ENCODE measurements around the gene SLC25A21.

The SLC25A21 gene

DNA sequence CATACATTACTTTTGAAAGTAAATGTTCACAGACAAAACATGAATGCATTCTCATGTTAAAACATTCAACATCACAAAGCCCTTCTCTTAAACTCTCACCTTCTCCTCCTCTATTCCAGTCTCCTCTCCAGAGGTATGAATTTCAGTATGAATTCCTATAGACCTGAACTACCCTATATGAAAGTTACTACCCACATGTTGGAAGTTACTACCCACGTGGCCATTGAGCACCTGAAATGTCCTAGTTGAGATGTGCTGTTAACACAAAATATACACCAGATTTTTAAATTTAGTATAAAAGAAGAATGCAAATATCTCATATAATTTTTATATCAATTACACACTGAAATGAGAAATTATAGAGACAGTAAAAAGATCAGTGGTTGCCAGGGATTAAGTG lies 450.5 kb downstream of the SLC25A21 start:
- TF ChIP-seq, protein P1, sequence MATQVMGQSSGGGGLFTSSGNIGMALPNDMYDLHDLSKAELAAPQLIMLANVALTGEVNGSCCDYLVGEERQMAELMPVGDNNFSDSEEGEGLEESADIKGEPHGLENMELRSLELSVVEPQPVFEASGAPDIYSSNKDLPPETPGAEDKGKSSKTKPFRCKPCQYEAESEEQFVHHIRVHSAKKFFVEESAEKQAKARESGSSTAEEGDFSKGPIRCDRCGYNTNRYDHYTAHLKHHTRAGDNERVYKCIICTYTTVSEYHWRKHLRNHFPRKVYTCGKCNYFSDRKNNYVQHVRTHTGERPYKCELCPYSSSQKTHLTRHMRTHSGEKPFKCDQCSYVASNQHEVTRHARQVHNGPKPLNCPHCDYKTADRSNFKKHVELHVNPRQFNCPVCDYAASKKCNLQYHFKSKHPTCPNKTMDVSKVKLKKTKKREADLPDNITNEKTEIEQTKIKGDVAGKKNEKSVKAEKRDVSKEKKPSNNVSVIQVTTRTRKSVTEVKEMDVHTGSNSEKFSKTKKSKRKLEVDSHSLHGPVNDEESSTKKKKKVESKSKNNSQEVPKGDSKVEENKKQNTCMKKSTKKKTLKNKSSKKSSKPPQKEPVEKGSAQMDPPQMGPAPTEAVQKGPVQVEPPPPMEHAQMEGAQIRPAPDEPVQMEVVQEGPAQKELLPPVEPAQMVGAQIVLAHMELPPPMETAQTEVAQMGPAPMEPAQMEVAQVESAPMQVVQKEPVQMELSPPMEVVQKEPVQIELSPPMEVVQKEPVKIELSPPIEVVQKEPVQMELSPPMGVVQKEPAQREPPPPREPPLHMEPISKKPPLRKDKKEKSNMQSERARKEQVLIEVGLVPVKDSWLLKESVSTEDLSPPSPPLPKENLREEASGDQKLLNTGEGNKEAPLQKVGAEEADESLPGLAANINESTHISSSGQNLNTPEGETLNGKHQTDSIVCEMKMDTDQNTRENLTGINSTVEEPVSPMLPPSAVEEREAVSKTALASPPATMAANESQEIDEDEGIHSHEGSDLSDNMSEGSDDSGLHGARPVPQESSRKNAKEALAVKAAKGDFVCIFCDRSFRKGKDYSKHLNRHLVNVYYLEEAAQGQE (IDR thresholded peaks at IDR 0.05; ENCODE audit: low read depth), result no peak
- TF ChIP-seq TEAD4 (IDR thresholded peaks at IDR 0.05), result no peak
- no peak for TF ChIP-seq EGR1 (IDR thresholded peaks at IDR 0.05)
- TF ChIP-seq, protein P2, sequence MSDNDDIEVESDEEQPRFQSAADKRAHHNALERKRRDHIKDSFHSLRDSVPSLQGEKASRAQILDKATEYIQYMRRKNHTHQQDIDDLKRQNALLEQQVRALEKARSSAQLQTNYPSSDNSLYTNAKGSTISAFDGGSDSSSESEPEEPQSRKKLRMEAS (IDR thresholded peaks at IDR 0.05), result no peak
- no peak for TF ChIP-seq CEBPB (IDR thresholded peaks at IDR 0.05)
- TF ChIP-seq CREB1 (IDR thresholded peaks at IDR 0.05; ENCODE audit: low read depth), result no peak
- no peak for TF ChIP-seq FOXM1 (IDR thresholded peaks at IDR 0.05; ENCODE audit: borderline replicate concordance, low read depth)
- TF ChIP-seq YY1 (IDR thresholded peaks at IDR 0.05; ENCODE audit: low read depth), result no peak
- TF ChIP-seq NFIC (IDR thresholded peaks at IDR 0.05), result no peak
- TF ChIP-seq TCF12 (IDR thresholded peaks at IDR 0.05; ENCODE audit: low read depth), result no peak

DNA sequence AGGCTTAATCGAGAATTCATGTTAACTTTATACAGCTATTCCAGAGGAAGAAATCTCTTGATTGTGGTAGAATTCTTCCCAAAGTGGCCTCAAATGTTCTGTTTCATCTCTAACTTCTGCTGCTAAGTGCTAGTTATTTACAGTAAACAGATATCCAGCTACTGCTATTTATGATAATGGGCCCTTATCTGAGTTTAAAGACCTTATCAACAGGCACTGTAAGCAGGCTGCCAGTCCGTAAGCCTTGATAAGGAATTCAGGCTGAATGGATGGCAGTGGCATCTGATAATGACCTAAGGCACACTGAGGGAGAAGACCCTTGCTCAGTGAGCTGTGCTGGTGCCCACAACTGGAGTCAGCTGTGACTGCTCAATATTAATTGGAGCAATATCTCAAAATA lies 451.7 kb downstream of the SLC25A21 start:
- TF ChIP-seq TCF12 (IDR thresholded peaks at IDR 0.05; ENCODE audit: low read depth), result no peak
- no peak for TF ChIP-seq CEBPB (IDR thresholded peaks at IDR 0.05)
- TF ChIP-seq RAD21 (IDR thresholded peaks at IDR 0.05; ENCODE audit: low read depth), result no peak
- no peak for TF ChIP-seq YY1 (IDR thresholded peaks at IDR 0.05; ENCODE audit: low read depth)
- no peak for TF ChIP-seq NFIC (IDR thresholded peaks at IDR 0.05)
- TF ChIP-seq, protein P1 (IDR thresholded peaks at IDR 0.05; ENCODE audit: low read depth), result no peak

DNA sequence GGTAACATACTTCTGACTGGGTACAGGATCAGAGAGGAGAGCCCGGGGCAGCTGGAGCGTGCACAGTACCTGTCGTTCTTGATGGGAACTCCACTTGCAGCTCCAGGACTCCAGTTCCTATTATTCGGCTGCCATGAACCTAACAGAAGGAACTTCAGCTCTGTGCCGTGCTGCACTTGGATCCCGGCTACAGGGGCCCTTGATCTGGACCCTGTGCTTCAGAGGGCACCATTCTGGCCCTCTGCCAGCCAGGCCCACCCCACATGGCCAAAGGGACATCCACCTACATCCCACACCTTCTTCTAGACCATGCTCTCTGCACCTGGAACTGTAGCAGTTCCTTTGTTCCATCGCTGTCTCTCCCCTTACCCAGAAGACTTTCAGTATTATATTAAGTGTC lies 452.6 kb downstream of the SLC25A21 start:
- TF ChIP-seq EGR1 (IDR thresholded peaks at IDR 0.05) (no peak), ZBTB7A (IDR thresholded peaks at IDR 0.05; ENCODE audit: low read depth) (no peak), EP300 (IDR thresholded peaks at IDR 0.05; ENCODE audit: borderline replicate concordance) (no peak), TAF1 (IDR thresholded peaks at IDR 0.05; ENCODE audit: low read depth) (no peak), TEAD4 (IDR thresholded peaks at IDR 0.05) (no peak), YY1 (IDR thresholded peaks at IDR 0.05; ENCODE audit: low read depth) (no peak), TCF12 (IDR thresholded peaks at IDR 0.05; ENCODE audit: low read depth) (no peak), RAD21 (IDR thresholded peaks at IDR 0.05; ENCODE audit: low read depth) (no peak), CEBPB (IDR thresholded peaks at IDR 0.05) (no peak), FOXM1 (IDR thresholded peaks at IDR 0.05; ENCODE audit: borderline replicate concordance, low read depth) (no peak), CREB1 (IDR thresholded peaks at IDR 0.05; ENCODE audit: low read depth) (no peak), NFIC (IDR thresholded peaks at IDR 0.05) (no peak)
- TF ChIP-seq, protein P1 (IDR thresholded peaks at IDR 0.05; ENCODE audit: low read depth), result no peak
- TF ChIP-seq, protein P3, sequence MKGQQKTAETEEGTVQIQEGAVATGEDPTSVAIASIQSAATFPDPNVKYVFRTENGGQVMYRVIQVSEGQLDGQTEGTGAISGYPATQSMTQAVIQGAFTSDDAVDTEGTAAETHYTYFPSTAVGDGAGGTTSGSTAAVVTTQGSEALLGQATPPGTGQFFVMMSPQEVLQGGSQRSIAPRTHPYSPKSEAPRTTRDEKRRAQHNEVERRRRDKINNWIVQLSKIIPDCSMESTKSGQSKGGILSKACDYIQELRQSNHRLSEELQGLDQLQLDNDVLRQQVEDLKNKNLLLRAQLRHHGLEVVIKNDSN (IDR thresholded peaks at IDR 0.05), result no peak
- TF ChIP-seq, protein P2 (IDR thresholded peaks at IDR 0.05), result no peak

DNA sequence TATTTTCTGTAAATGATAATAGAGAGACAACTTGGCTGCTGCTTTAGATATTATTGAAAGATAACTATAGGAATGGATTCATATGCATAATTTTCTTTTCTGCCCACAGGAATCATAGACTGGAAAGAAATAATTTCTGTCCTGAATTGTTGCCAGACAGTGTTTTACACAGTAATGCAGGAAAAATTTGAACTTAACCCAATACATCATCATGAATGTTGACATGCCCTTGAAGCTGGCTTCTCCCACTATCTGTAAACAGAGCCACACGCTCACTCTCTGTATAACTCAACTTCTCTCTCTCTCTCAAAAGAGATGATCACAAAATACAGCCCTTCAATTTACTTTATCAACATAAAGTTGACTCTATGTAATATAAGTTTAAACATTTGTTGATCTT lies 454.2 kb downstream of the SLC25A21 start:
- no peak for TF ChIP-seq CEBPB (IDR thresholded peaks at IDR 0.05)
- TF ChIP-seq, protein P1 (IDR thresholded peaks at IDR 0.05; ENCODE audit: low read depth), result no peak
- TF ChIP-seq CREB1 (IDR thresholded peaks at IDR 0.05; ENCODE audit: low read depth), result no peak
- TF ChIP-seq, protein P2 (IDR thresholded peaks at IDR 0.05), result no peak
- TF ChIP-seq EGR1 (IDR thresholded peaks at IDR 0.05), result no peak
- TF ChIP-seq TEAD4 (IDR thresholded peaks at IDR 0.05), result no peak
- TF ChIP-seq RAD21 (IDR thresholded peaks at IDR 0.05; ENCODE audit: low read depth), result no peak
- TF ChIP-seq EP300 (IDR thresholded peaks at IDR 0.05; ENCODE audit: borderline replicate concordance), result no peak
- no peak for TF ChIP-seq FOXM1 (IDR thresholded peaks at IDR 0.05; ENCODE audit: borderline replicate concordance, low read depth)
- TF ChIP-seq YY1 (IDR thresholded peaks at IDR 0.05; ENCODE audit: low read depth), result no peak
- TF ChIP-seq, protein P3 (IDR thresholded peaks at IDR 0.05), result no peak
- TF ChIP-seq TCF12 (IDR thresholded peaks at IDR 0.05; ENCODE audit: low read depth), result no peak
- no peak for TF ChIP-seq TAF1 (IDR thresholded peaks at IDR 0.05; ENCODE audit: low read depth)
- no peak for TF ChIP-seq ZBTB7A (IDR thresholded peaks at IDR 0.05; ENCODE audit: low read depth)
